HG03060 (cell line): ENCODE data around the gene P2RY6.
"Not testable (repeated sequence)": the region's sequence is repeated elsewhere in the genome, so short reads cannot be mapped to it uniquely, and the experiment has no call there.

ENCODE experiments used
- ATAC-seq: cut with Tn5 transposase; IDR thresholded peaks from one replicate; pipeline ENCODE4 v1.9.1; 2021; ENCODE audit warnings: low read depth, moderate number of reproducible peaks; ENCODE audit not compliant: unreplicated experiment

P2RY6 gene, protein sequence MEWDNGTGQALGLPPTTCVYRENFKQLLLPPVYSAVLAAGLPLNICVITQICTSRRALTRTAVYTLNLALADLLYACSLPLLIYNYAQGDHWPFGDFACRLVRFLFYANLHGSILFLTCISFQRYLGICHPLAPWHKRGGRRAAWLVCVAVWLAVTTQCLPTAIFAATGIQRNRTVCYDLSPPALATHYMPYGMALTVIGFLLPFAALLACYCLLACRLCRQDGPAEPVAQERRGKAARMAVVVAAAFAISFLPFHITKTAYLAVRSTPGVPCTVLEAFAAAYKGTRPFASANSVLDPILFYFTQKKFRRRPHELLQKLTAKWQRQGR

GRCh38 chr11:73271936-73272679, at the start of gene P2RY6:
Gene P2RY6, plus strand, starts transcription at chr11:73272338. Its CDS starts 24,181 bp downstream, at chr11:73296519.
- ATAC-seq, result no peak

DNA sequence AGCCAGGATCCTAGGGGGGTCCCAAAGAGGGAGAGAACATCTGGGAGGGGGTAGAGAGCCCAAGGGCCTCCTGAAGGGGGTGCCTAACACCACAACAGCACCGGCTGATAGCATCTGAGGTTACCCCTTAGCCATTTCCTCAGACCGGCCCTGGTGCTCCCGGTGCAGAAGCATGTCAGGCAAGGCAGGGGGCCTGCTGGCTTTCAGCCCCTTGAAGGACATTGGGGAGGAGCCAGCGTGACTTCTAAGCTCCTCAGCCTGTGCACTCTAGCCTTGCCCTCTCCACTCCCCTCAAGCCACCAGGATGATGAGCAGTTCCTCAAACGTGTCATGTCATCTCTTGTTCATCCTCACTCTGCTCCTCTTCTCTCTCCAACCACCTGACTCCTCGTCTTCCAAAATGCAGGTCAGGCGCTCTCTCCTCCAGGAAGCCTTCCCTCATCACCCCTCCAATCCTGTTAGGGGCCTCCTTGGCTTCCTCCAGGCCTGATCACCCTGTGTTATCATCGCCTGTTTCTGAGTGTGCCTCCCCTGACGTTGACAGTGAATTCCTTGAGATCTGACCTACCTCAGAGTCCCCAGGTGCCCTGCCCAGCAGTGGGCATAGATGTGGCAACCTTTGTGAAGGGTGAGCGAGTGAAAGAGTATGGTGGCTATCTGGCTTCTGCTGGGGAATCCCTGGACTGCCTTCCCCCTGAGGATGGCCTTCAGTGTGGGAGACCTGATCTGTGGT, 48.0 kb upstream of the P2RY6 start:
- ATAC-seq, result no peak

GRCh38 chr11:73225001-73225686, 47.0 kb upstream of the P2RY6 start:
- ATAC-seq, result no peak

DNA sequence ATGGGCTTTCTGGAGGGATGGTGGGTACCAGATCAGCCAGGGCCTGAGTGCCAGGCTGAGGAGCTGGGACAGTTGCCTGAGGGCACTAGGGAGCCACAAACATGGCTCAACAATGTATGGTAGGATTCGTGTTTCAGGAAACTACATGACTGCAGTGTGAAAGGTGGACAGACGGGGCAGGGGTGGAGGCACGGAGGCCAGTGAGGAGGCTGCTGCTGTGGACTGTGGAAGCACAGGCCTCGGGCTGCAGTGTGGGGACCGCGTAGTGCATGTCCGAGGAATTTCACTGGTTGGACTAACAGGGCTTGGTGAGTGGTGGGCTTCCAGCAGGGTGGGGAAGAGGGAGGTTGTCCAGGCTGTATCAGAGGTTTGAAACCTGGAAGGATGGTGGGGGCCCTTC, 46.3 kb upstream of the P2RY6 start:
- no peak for ATAC-seq

DNA sequence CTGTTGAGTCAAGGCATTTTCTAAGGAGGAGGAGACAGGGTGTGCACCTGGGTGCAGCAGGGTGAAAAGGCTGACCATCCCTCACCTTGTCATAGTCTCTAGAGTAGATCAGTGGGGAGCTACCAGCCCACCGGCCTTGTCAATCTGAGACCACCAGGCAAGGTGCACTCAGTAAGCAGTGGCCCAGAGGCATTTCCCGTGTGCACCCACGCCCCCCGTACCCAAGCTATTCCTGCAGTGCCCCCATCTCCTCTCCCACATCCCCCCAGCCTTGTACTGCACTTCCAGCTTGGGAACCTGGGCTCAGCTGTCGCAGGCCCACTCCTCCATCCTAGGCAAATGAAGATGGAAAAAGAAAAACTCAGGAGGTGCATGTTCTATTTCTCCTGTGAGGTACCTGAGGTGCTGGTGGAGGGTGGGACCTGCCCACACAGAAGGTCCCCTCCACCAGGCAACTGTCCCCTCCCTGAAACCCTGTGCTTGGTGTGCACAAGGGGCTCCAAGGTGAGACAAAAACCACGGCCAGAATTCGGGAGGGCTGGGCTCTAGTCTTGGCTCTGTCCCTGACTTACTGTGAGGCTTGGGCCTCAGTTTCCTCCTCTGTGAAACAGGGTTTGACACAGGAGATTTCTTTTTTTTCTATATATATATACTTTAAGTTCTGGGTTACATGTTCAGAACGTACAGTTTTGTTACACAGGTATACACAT, 45.7 kb upstream of the P2RY6 start:
- no peak for ATAC-seq

DNA sequence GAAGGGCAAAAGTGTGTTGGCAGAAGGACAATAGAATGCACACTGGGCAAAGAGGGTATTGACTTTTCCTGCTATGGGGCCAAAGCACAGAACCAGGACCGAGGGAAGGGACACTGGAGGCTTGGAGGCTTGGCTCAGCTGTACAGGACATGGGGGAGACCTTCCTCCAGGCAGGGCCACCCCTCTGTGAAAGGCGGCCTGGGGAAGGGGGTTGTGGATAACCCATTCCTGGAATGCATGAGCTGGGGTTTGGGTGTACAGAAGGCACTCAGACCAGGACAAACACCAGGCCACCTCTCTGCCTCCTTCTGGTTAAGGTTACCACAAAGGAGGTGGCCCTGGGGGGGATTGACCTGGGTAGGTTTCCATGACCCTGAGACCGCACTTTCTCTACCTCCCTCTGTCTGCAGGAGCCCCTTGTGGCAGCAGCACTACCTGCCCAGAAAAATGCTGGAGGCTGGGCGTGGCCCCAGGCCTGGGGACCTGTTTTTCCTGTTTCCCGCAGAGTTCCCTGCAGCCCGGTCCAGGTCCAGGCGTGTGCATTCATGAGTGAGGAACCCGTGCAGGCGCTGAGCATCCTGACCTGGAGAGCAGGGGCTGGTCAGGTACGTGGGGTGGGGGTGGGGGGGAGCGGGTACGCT, 44.4 kb upstream of the P2RY6 start:
- no peak for ATAC-seq

DNA sequence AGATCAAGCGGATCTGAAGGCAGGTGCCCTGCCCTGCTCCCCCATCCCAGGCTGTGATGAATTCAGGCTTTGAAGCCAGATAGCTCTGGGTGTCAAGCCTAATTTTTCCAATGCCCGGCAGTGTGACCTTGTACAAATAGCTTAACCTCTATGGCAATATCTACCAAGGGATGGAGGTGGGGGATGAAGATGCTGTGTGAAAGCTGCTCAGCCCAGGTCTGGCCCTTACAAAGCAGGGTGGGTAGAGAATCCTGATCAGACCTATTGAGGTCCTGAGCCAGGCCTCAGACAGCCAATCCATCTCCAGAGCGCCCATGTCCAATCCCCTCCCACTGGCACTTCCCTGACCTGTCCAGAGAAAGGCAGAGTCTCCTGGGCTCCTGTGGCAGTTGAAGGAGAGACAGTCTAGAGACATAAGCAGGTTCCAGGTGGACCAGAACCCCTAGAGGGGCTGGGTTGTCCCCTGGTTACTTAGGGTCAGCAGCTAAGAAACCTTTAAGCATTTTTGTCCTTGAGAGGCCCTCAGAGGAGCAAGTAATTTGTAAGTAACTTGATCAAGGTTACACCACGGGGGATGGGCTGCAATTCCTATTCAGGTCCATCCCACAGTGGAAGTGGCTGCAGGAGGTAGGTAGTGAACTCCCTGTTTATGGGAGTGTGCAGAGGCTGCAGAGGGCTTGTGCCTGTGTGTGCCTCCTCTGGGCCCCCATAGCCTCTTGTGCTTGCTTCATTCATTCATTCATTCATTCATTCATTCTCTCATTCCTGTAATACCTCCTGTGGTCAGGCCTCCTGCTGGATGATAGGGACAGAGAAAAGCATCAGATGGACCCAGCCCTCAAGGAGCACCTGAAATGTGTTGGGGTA, 43.6 kb upstream of the P2RY6 start:
- ATAC-seq, result no peak

DNA sequence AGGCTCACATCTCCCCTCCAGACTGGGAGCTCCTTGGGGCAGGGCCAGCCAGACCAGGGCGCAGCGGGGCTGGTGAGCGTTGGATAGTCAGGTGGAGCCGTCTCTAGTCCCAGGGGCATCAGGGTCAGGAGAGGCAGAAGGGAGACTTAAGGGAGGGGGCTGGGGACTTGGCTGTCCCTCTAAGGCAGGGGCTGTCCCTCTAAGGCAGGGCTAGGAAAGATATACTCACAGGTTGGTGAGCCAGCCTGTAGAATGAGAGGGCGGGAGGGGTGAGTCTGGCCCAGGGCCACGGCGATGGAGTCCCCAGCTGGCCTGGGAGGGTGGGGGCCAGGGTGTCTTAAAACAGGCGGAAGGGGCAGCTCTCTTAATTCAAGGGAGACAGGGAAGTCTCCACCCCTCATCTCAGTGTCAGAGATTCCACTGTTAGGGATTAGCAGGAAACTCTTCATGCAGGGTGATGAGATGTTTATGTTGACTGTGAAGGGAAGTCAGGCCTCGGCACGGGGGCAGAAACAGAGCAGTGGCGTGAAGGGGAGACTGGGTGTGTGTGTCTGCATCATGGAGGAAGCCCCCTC, 42.7 kb upstream of the P2RY6 start:
- ATAC-seq, result no peak

DNA sequence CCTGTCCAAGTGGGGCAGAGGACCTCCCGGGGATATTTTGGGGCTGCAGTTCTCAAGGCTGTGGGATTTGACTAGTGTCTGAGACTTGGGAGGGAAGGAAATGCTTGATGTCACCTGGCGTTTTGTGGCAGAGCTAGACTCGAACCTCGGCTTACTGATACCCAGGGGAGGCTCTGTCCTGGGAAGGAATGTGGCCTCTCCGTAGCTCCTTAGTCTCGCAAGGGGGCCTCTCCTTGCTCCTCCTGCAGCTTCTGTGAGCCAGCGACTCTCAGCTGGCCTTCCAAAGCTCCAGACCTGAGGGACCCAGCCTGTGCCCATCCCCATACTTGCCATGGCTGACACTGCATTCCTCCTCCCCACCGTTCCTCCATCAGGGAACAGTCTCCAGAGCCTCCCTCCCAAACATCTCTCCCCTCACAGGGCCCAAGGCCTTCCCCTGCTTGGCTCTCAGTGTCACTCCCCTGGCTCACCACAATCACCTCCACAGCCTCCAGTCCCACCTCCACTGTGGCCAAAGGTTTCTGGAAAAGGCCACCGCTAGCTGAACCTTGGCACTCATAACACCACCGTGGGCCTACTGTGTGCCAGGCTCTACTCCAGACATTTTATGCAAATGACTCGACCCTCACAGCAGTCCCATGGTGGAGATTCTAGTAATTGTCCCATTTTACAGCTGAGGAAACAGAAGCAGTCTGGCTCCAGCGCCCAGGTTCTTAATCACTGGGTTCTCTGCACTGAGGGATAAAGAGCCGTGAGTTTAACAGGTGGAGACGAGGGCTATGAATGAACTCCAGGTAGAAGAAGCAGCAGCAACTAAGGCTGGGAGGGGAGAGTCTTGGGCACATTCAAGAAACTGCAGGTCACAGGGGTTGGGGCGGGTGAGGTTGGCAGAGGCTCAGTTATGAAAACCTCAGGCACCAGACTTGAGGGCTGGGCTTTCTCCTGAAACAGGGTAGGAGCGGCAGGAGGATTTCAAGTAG, 42.0 kb upstream of the P2RY6 start:
- ATAC-seq, result no peak

DNA sequence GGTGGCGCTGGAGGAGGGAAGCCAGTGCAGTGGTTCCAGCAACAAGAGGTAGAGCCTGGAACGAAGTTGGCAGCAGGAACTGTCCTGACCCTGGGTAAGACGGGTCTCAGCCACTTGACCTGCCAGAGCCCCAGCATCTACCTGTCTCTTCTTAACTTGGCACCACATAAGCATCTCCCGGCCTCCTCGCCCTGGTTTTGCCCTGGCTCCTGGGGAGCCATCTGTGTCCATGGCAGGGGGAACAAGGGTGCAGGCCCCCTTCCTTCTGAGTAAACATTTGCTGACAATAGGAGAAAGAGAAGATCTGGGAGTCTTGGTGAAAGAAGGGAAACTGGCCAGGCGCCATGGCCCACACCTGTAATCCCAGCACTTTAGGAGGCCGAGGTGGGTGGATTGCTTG, 41.2 kb upstream of the P2RY6 start:
- ATAC-seq, result no peak

DNA sequence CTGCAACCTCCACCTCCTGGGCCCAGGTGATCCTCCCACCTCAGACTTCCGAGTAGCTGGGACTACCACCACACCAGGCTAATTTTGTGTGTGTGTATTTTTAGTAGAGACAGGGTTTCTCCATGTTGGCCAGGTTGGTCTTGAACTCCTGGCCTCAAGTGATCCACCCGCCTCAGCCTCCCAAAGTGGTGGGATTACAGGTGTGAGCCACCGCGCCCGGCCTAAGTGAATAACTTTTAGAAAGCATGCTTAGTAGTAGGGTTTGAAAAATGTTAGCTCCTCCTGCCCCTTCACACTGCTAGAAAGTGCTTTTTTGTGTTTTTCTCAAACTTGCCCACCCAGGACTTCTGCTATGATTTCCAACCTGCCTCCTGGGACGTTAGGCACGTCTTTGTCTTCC, 39.7 kb upstream of the P2RY6 start:
- ATAC-seq, result not testable (repeated sequence)

- ATAC-seq, result no peak
Measured at GRCh38 chr11:73233211-73233610, 38.9 kb upstream of the P2RY6 start.

DNA sequence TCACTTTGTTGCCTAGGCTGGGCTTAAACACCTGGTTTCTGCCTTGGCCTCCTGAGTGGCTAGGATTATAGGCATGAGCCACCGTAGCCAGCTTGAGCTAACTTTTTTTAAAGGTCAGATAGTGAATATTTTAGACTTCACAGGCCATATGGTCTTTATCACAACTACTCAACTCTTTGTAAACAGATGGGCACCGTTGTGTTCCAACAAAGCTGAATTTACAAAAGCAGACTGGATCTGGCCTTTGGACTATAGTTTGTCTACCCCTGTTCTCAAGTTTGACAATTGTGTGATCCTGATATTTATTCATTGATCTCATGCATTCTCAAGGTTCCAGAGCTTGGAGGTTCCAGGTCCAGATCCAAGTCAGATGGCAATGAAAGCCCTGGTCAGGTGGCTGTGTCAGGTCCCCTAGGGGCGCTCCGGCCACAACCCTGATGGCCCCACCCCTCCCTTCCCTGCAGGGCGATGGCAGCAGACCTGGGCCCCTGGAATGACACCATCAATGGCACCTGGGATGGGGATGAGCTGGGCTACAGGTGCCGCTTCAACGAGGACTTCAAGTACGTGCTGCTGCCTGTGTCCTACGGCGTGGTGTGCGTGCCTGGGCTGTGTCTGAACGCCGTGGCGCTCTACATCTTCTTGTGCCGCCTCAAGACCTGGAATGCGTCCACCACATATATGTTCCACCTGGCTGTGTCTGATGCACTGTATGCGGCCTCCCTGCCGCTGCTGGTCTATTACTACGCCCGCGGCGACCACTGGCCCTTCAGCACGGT, 38.3 kb upstream of the P2RY6 start:
- ATAC-seq, result no peak

DNA sequence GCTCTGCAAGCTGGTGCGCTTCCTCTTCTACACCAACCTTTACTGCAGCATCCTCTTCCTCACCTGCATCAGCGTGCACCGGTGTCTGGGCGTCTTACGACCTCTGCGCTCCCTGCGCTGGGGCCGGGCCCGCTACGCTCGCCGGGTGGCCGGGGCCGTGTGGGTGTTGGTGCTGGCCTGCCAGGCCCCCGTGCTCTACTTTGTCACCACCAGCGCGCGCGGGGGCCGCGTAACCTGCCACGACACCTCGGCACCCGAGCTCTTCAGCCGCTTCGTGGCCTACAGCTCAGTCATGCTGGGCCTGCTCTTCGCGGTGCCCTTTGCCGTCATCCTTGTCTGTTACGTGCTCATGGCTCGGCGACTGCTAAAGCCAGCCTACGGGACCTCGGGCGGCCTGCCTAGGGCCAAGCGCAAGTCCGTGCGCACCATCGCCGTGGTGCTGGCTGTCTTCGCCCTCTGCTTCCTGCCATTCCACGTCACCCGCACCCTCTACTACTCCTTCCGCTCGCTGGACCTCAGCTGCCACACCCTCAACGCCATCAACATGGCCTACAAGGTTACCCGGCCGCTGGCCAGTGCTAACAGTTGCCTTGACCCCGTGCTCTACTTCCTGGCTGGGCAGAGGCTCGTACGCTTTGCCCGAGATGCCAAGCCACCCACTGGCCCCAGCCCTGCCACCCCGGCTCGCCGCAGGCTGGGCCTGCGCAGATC, 37.5 kb upstream of the P2RY6 start:
- no peak for ATAC-seq

- no peak for ATAC-seq
Measured at GRCh38 chr11:73235236-73235786, 36.8 kb upstream of the P2RY6 start.
